Measurements from ENCODE around the gene EPHA2. TPM values are rescaled to one million over a fixed set of nuclear protein-coding genes. Genes with fewer than 3 reads are reported as not detected.

Gene EPHA2
- polyA plus RNA-seq, 2 of the 4 experiments (the other 2 are of a cell fraction), result 59.3 to 93.2 TPM

GRCh38 chr1:16204634-16205333 is 48.9 kb upstream of the EPHA2 start:
- 67% methylated on average over 5 of the region's 12 CpGs for WGBS (ENCODE audit: missing lambda C conversion rate)
- DNase-seq (ENCODE audit: low read depth in 1 of 2, low spot score in 1 of 2) (peak; percentile 18 to 21), ATAC-seq (peak in 1 of 2 experiments; percentile 36; a peak in 3 of 6 replicates), FAIRE-seq (no peak)
- peaks cover 26% of the 10 kb centered on the region for H3K4me1 ChIP-seq
- ChIA-PET POLR2A (interaction anchor here (2.3 kb wide), 1 partner anchor 33 kb away, joined by 5 read pairs; the partner anchor contains the start of gene CPLANE2), CTCF (interaction anchor here (0.9 to 3.9 kb wide), 10 partner anchors 13 to 158 kb away, joined by 3 to 31 read pairs (median 5); partner anchors contain the start of gene FAM131C)
- peak overlapping the region in 1 of 2 experiments; percentile 95; a peak in 1 of 6 replicates for H3K27ac ChIP-seq
- H3K9me3 ChIP-seq, result no peaks in the 10 kb centered on the region
- H3K4me2 ChIP-seq, result no peak overlapping the region
- no peak overlapping the region for H3K4me3 ChIP-seq
- TF ChIP-seq CBX2 (IDR thresholded peaks at IDR 0.05; ENCODE audit: borderline replicate concordance, low read depth) (no peak), JUN (IDR thresholded peaks at IDR 0.05) (no peak), SREBF2 (IDR thresholded peaks at IDR 0.05) (no peak), RAD21 (conservative IDR thresholded peaks at IDR 0.05 in 1 of 2, IDR thresholded peaks at IDR 0.05 in 1 of 2) (peak in 1 of 2 experiments; percentile 36; a peak in 2 of 5 replicates), CTCF (IDR thresholded peaks at IDR 0.05) (peak; percentile 22; the same call in 2 of the 3 replicates), SMC3 (IDR thresholded peaks at IDR 0.05) (peak; percentile 27; the same call in 1 of the 3 replicates), TFCP2L1 (CRISPR knock-in tag; IDR thresholded peaks at IDR 0.05) (no peak), PHF8 (IDR thresholded peaks at IDR 0.05; ENCODE audit: borderline replicate concordance, low read depth) (no peak), ELK1 (IDR thresholded peaks at IDR 0.05; ENCODE audit: low read depth, low read length) (no peak), CHD4 (IDR thresholded peaks at IDR 0.05; ENCODE audit: borderline replicate concordance) (no peak), NFE2L2 (conservative IDR thresholded peaks at IDR 0.05; ENCODE audit: low read length) (no peak)

GRCh38 chr1:16204216-16204615 is 48.3 kb upstream of the EPHA2 start:
- Histone ChIP-seq H3K4me3 (no peak overlapping the region), H3K9me3 (no peaks in the 10 kb centered on the region), H3K4me1 (peaks cover 26% of the 10 kb centered on the region), H3K4me2 (no peak overlapping the region), H3K27ac (no peak overlapping the region)
- FAIRE-seq, result no peak
- CTCF ChIA-PET, result interaction anchor here (0.8 to 3.9 kb wide), 10 partner anchors 12 to 158 kb away, joined by 3 to 31 read pairs (median 5); partner anchors contain the start of gene FAM131C
- POLR2A ChIA-PET, result no interaction called here
- WGBS (ENCODE audit: missing lambda C conversion rate), result 92% methylated on average over 2 of the region's 2 CpGs
- no peak for ATAC-seq
- no peak for TF ChIP-seq MAX (IDR thresholded peaks at IDR 0.05)
- no peak for TF ChIP-seq ESRRA (IDR thresholded peaks at IDR 0.05; ENCODE audit: borderline replicate concordance, low read length)
- no peak for TF ChIP-seq HDAC2 (IDR thresholded peaks at IDR 0.05)
- no peak for TF ChIP-seq MYC (IDR thresholded peaks at IDR 0.05; ENCODE audit: borderline replicate concordance, low read length)
- TF ChIP-seq PBX3 (IDR thresholded peaks at IDR 0.05), result no peak
- no peak for TF ChIP-seq POLR2AphosphoS2 (conservative IDR thresholded peaks at IDR 0.05; ENCODE audit: low read length)
- no peak for TF ChIP-seq RARB (CRISPR knock-in tag; IDR thresholded peaks at IDR 0.05)
- TF ChIP-seq NPAS2 (CRISPR knock-in tag; IDR thresholded peaks at IDR 0.05; ENCODE audit: borderline replicate concordance), result no peak
- no peak for TF ChIP-seq SMC3 (IDR thresholded peaks at IDR 0.05)
- TF ChIP-seq HOXB13 (CRISPR knock-in tag; IDR thresholded peaks at IDR 0.05; ENCODE audit: low read depth), result no peak
- TF ChIP-seq ZC3H11A (IDR thresholded peaks at IDR 0.05), result no peak
- DNase-seq (ENCODE audit: low read depth in 1 of 2, low spot score in 1 of 2), result no peak

Data from A549 (cell line).